Retinal pigment epithelial cell (primary cell): ENCODE results near the gene QKI.

Experiments
- DNase-seq: peaks from one replicate; pipeline ENCODE4 v3.0.0-alpha.2; 2010; ENCODE audit warnings: low read depth
- H3K4me3 ChIP-seq: 2 replicates; pipeline ENCODE4 v1.5.1; 2011; ENCODE audit warnings: mild to moderate bottlenecking, low read length, control low read depth, moderate library complexity
- CTCF ChIP-seq: conservative IDR thresholded peaks from 2 replicates; pipeline ENCODE4 v1.5.1; 2011; ENCODE audit warnings: low read depth, low read length, control low read depth, inconsistent platforms

The QKI gene

GRCh38 chr6:163520956-163521355 lies 106.4 kb downstream of the QKI start:
- TF ChIP-seq CTCF = no peak
- DNase-seq = no peak
- no peak overlapping the region for H3K4me3 ChIP-seq

- H3K4me3 ChIP-seq = no peak overlapping the region
- no peak for DNase-seq
- no peak for TF ChIP-seq CTCF
Observed at GRCh38 chr6:163522033-163522432, 107.5 kb downstream of the QKI start.

GRCh38 chr6:163525926-163526325 lies 111.4 kb downstream of the QKI start:
- no peak overlapping the region for H3K4me3 ChIP-seq
- DNase-seq = no peak
- TF ChIP-seq CTCF = no peak

- TF ChIP-seq CTCF = no peak
- no peak for DNase-seq
- no peak overlapping the region for H3K4me3 ChIP-seq
Observed at GRCh38 chr6:163526346-163526745, 111.8 kb downstream of the QKI start.

- no peak for TF ChIP-seq CTCF
- H3K4me3 ChIP-seq = no peak overlapping the region
- DNase-seq = no peak
Observed at GRCh38 chr6:163527291-163527690, 112.8 kb downstream of the QKI start.

GRCh38 chr6:163529605-163530004 lies 115.1 kb downstream of the QKI start:
- TF ChIP-seq CTCF = no peak
- peak; percentile 67 for DNase-seq
- no peak overlapping the region for H3K4me3 ChIP-seq

GRCh38 chr6:163530406-163530805 lies 115.9 kb downstream of the QKI start:
- TF ChIP-seq CTCF = no peak
- no peak overlapping the region for H3K4me3 ChIP-seq
- DNase-seq = no peak
